ENCODE results near the gene DUS2.

- TF ChIP-seq CTCF (IDR thresholded peaks at IDR 0.05) = no peak
- TF ChIP-seq POLR2A (IDR thresholded peaks at IDR 0.05) = no peak
These were observed 3.9 kb upstream of the DUS2 start for GRCh38 chr16:68019167-68019680.
